GM12891 (cell line): ENCODE measurements around the gene MICAL3.

Experiments used
- POLR2A ChIP-seq: IDR thresholded peaks from 2 replicates; pipeline ENCODE4 v1.6.1; 2011; ENCODE audit warnings: low read depth, low read length, control low read depth
- POLR2AphosphoS5 ChIP-seq: IDR thresholded peaks from 2 replicates; pipeline ENCODE4 v1.6.1; 2011; ENCODE audit warnings: low read depth, low read length, control low read depth
- POU2F2 ChIP-seq: IDR thresholded peaks from 2 replicates; pipeline ENCODE4 v1.6.1; 2011; ENCODE audit warnings: low read depth, mild to moderate bottlenecking, control low read depth, low read length, moderate library complexity
- SPI1 ChIP-seq: IDR thresholded peaks from 2 replicates; pipeline ENCODE4 v1.6.1; 2011; ENCODE audit warnings: low read depth, low read length, control low read depth
- TAF1 ChIP-seq: IDR thresholded peaks from 2 replicates; pipeline ENCODE4 v1.6.1; 2011; ENCODE audit warnings: low read depth, low read length, control low read depth

DNA sequence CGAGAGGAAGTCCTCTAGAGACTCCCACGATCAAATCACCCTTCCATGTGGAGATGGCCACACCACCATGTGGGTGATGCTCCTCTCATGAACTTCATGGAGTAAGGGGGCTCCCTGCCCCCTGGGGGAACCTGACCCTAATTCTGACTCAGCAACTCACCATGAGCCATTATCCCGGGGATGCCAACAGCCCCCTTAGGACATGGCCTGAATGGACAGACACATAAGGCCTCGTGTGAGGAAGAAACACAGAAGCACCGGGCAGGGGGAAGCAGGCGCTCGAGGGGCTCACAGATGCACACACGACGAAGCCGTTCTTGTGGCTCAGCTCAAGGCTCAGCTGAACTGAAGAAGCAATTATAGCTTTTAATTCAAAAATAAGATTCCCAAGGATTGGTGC is 150.6 kb downstream of the MICAL3 start:
- TF ChIP-seq TAF1 (no peak), POU2F2 (no peak), POLR2AphosphoS5 (no peak), POLR2A (no peak), SPI1 (no peak)
